ENCODE data around the gene SLC10A7. TPM values are rescaled to one million over a fixed set of nuclear protein-coding genes. Genes with fewer than 3 reads are reported as not detected.

SLC10A7 gene
- total and polyA plus RNA-seq, 9 of the 15 experiments (the other 6 are each of a cell fraction or from before 2014, with no cell fraction given) = 6.4 to 22.8 (median 16.1) TPM

- TF ChIP-seq GTF2B (IDR thresholded peaks at IDR 0.05; ENCODE audit: extremely low read depth, insufficient read length) = no peak
- no peak for TF ChIP-seq MLX (CRISPR knock-in tag; conservative IDR thresholded peaks at IDR 0.05)
- TF ChIP-seq ZBTB11 (CRISPR knock-in tag; IDR thresholded peaks at IDR 0.05) = 0 out of 6 replicates have a peak, but pooled peaks of 1 of the 3 experiments have one; percentile 3
- TF ChIP-seq MNT (conservative IDR thresholded peaks at IDR 0.05) = peak; percentile 59 to 63
- TF ChIP-seq ATF7 (IDR thresholded peaks at IDR 0.05) = peak; percentile 30
- no peak for TF ChIP-seq PHF21A (IDR thresholded peaks at IDR 0.05; ENCODE audit: borderline replicate concordance, low read depth)
- no peak for TF ChIP-seq NR0B1 (IDR thresholded peaks at IDR 0.05; ENCODE audit: partially characterized antibody)
- TF ChIP-seq SRF (CRISPR knock-in tag; IDR thresholded peaks at IDR 0.05) = peak in 1 of 2 experiments; percentile 56; a peak in 1 of 4 replicates
- TF ChIP-seq HBP1 (CRISPR knock-in tag; IDR thresholded peaks at IDR 0.05) = no peak
- no peak for TF ChIP-seq E2F1 (CRISPR knock-in tag; IDR thresholded peaks at IDR 0.05)
- no peak for TF ChIP-seq THRAP3 (IDR thresholded peaks at IDR 0.05; ENCODE audit: borderline replicate concordance)
- TF ChIP-seq HOXB6 (CRISPR knock-in tag; IDR thresholded peaks at IDR 0.05; ENCODE audit: borderline replicate concordance) = no peak
- no peak for TF ChIP-seq ZNF239 (CRISPR knock-in tag; IDR thresholded peaks at IDR 0.05)
These were observed 722 bp downstream of the SLC10A7 start (continued) for GRCh38 chr4:146520896-146521540.

Data from K562 (cell line).